ENCODE data around the gene LRRC10B.

- TF ChIP-seq CTCF (IDR thresholded peaks at IDR 0.05; ENCODE audit: low read length) (no peak), EZH2 (IDR thresholded peaks at IDR 0.05; ENCODE audit: borderline replicate concordance, low read length) (no peak)
Measured at GRCh38 chr11:61480261-61480993, 28.1 kb upstream of the LRRC10B start.
